Mucosa of rectum (tissue), 2 donors: ENCODE results near the gene INPP4A.

Experiments
- H3K27ac ChIP-seq, 2 donors: one replicate each; pipeline ENCODE4 v1.7.0; 2013; ENCODE audit warnings: inconsistent platforms in 2 of 2, low read depth in 2 of 2, low read length in 2 of 2
- H3K27me3 ChIP-seq, 2 donors: one replicate each; pipeline ENCODE4 v1.7.0; 2013; ENCODE audit warnings: low read length in 2 of 2; ENCODE audit not compliant: control insufficient read depth in 2 of 2, insufficient read depth in 2 of 2
- H3K36me3 ChIP-seq, 2 donors: one replicate each; pipeline ENCODE4 v1.7.0; 2013; ENCODE audit warnings: low read length in 2 of 2; ENCODE audit not compliant: control insufficient read depth in 2 of 2, insufficient read depth in 2 of 2
- H3K4me1 ChIP-seq, 2 donors: one replicate each; pipeline ENCODE4 v1.7.0; 2013; ENCODE audit warnings: low read length in 2 of 2, mild to moderate bottlenecking in 1 of 2; ENCODE audit not compliant: control insufficient read depth in 2 of 2, insufficient read depth in 2 of 2
- H3K4me3 ChIP-seq, 2 donors: one replicate each; pipeline ENCODE4 v1.7.0; 2013; ENCODE audit warnings: low read length in 2 of 2
- H3K9ac ChIP-seq, 2 donors: one replicate each; pipeline ENCODE4 v1.7.0; 2013; ENCODE audit warnings: low read length in 2 of 2, low read depth in 1 of 2, mild to moderate bottlenecking in 1 of 2
- H3K9me3 ChIP-seq, 2 donors: one replicate each; pipeline ENCODE4 v1.7.0; 2013; ENCODE audit warnings: low read length in 2 of 2; ENCODE audit not compliant: control insufficient read depth in 2 of 2
- donor health status: healthy.
- donor health status: Normal muscosa, but diverticular disease.

The INPP4A gene

GRCh38 chr2:98452396-98453027 is 7.9 kb downstream of the INPP4A start:
- Histone ChIP-seq H3K9me3 (no peaks in the 10 kb centered on the region), H3K4me1 (peaks cover 15 to 26% of the 10 kb centered on the region in 2 donors), H3K4me3 (no peak overlapping the region), H3K27me3 (no peaks in the 10 kb centered on the region), H3K9ac (no peak overlapping the region), H3K36me3 (no peaks in the 10 kb centered on the region), H3K27ac (no peak overlapping the region)

- Histone ChIP-seq H3K27me3 (no peaks in the 10 kb centered on the region), H3K4me1 (peaks cover 15 to 26% of the 10 kb centered on the region in 2 donors), H3K9me3 (no peaks in the 10 kb centered on the region), H3K36me3 (no peaks in the 10 kb centered on the region), H3K4me3 (no peak overlapping the region), H3K27ac (no peak overlapping the region), H3K9ac (no peak overlapping the region)
Observed at GRCh38 chr2:98453083-98453482, 8.4 kb downstream of the INPP4A start.

GRCh38 chr2:98453531-98453930 is 8.9 kb downstream of the INPP4A start:
- Histone ChIP-seq H3K4me1 (peaks cover 15 to 26% of the 10 kb centered on the region in 2 donors), H3K9me3 (no peaks in the 10 kb centered on the region), H3K36me3 (no peaks in the 10 kb centered on the region), H3K27me3 (no peaks in the 10 kb centered on the region), H3K4me3 (no peak overlapping the region), H3K9ac (no peak overlapping the region), H3K27ac (no peak overlapping the region)

- Histone ChIP-seq H3K27ac (peak overlapping the region; percentile 32 to 66), H3K4me1 (peaks cover 16 to 23% of the 10 kb centered on the region in 2 donors), H3K9ac (peak overlapping the region in 1 of 2 donors; percentile 4)
Observed at GRCh38 chr2:98454073-98454472, 9.4 kb downstream of the INPP4A start.

GRCh38 chr2:98454500-98455235 is 10.0 kb downstream of the INPP4A start:
- Histone ChIP-seq H3K9ac (no peak overlapping the region), H3K9me3 (no peaks in the 10 kb centered on the region), H3K4me3 (no peak overlapping the region), H3K36me3 (no peaks in the 10 kb centered on the region), H3K27ac (peak overlapping the region; percentile 32 to 66), H3K27me3 (no peaks in the 10 kb centered on the region), H3K4me1 (peaks cover 16 to 29% of the 10 kb centered on the region in 2 donors)

More at GRCh38 chr2:98454073-98454472, 9.4 kb downstream of the INPP4A start:
- Histone ChIP-seq H3K4me3 (no peak overlapping the region), H3K9me3 (no peaks in the 10 kb centered on the region), H3K27me3 (no peaks in the 10 kb centered on the region), H3K36me3 (no peaks in the 10 kb centered on the region)

GRCh38 chr2:98455494-98455976 is 10.9 kb downstream of the INPP4A start:
- peak overlapping the region in 1 of 2 donors; percentile 39 for H3K4me3 ChIP-seq

GRCh38 chr2:98457045-98457696 is 12.5 kb downstream of the INPP4A start:
- no peak overlapping the region for H3K9ac ChIP-seq
- no peak overlapping the region for H3K27ac ChIP-seq
- peaks cover 25 to 43% of the 10 kb centered on the region in 2 donors for H3K4me1 ChIP-seq
- no peaks in the 10 kb centered on the region for H3K36me3 ChIP-seq
- no peaks in the 10 kb centered on the region for H3K9me3 ChIP-seq
- no peak overlapping the region for H3K4me3 ChIP-seq
- H3K27me3 ChIP-seq: no peaks in the 10 kb centered on the region

More at GRCh38 chr2:98455494-98455976, 10.9 kb downstream of the INPP4A start:
- no peaks in the 10 kb centered on the region for H3K27me3 ChIP-seq
- no peaks in the 10 kb centered on the region for H3K36me3 ChIP-seq
- peak overlapping the region; percentile 45 to 66 for H3K27ac ChIP-seq
- peaks cover 17 to 35% of the 10 kb centered on the region in 2 donors for H3K4me1 ChIP-seq
- peak overlapping the region in 1 of 2 donors; percentile 44 for H3K9ac ChIP-seq
- H3K9me3 ChIP-seq: no peaks in the 10 kb centered on the region

- Histone ChIP-seq H3K27me3 (no peaks in the 10 kb centered on the region), H3K9ac (no peak overlapping the region), H3K36me3 (no peaks in the 10 kb centered on the region), H3K4me3 (no peak overlapping the region), H3K27ac (no peak overlapping the region), H3K4me1 (peaks cover 25 to 41% of the 10 kb centered on the region in 2 donors), H3K9me3 (no peaks in the 10 kb centered on the region)
Observed at GRCh38 chr2:98458207-98458606, 13.5 kb downstream of the INPP4A start.

GRCh38 chr2:98458667-98459380 is 14.2 kb downstream of the INPP4A start:
- no peak overlapping the region for H3K4me3 ChIP-seq
- no peaks in the 10 kb centered on the region for H3K27me3 ChIP-seq
- peaks cover 31 to 41% of the 10 kb centered on the region in 2 donors for H3K4me1 ChIP-seq
- no peaks in the 10 kb centered on the region for H3K36me3 ChIP-seq
- no peak overlapping the region for H3K9ac ChIP-seq
- H3K27ac ChIP-seq: peak overlapping the region in 1 of 2 donors; percentile 67
- no peaks in the 10 kb centered on the region for H3K9me3 ChIP-seq
